ENCODE measurements around the gene SLC43A3.
"Not testable (repeated sequence)": the region's sequence is repeated elsewhere in the genome, so short reads cannot be mapped to it uniquely, and the experiment has no call there.

SLC43A3 gene

DNA sequence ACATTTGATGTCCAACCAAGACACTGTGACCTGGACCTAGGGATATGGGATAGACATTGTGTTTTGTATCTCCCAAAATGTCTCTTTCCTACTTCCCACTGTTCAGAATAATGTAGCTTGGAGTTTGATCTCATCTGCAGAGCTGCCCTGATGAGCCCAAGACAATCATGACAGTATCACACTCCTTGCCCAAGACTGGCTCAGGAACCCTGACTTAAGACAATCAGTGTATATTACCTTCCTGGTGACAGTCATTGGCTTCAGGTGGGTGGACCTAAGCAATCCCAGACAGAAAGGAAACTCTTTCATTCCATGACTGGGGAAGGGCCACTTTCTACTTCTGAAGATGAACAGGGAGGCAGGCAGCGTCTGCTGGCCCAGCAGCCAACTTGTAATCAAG, 19.1 kb upstream of the SLC43A3 start:
- Histone ChIP-seq H3K36me3 (no peaks in the 10 kb centered on the region), H3K27me3 (ENCODE audit: insufficient read depth, low read depth, severe bottlenecking) (peaks cover 17% of the 10 kb centered on the region), H3K9me3 (ENCODE audit: severe bottlenecking) (no peaks in the 10 kb centered on the region), H3K27ac (no peak overlapping the region), H3K4me3 (ENCODE audit: low read depth, low read length) (no peak overlapping the region)
- DNase-seq: no peak
- TF ChIP-seq, protein P1, sequence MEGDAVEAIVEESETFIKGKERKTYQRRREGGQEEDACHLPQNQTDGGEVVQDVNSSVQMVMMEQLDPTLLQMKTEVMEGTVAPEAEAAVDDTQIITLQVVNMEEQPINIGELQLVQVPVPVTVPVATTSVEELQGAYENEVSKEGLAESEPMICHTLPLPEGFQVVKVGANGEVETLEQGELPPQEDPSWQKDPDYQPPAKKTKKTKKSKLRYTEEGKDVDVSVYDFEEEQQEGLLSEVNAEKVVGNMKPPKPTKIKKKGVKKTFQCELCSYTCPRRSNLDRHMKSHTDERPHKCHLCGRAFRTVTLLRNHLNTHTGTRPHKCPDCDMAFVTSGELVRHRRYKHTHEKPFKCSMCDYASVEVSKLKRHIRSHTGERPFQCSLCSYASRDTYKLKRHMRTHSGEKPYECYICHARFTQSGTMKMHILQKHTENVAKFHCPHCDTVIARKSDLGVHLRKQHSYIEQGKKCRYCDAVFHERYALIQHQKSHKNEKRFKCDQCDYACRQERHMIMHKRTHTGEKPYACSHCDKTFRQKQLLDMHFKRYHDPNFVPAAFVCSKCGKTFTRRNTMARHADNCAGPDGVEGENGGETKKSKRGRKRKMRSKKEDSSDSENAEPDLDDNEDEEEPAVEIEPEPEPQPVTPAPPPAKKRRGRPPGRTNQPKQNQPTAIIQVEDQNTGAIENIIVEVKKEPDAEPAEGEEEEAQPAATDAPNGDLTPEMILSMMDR (IDR thresholded peaks at IDR 0.05; ENCODE audit: low read depth, low read length): no peak

DNA sequence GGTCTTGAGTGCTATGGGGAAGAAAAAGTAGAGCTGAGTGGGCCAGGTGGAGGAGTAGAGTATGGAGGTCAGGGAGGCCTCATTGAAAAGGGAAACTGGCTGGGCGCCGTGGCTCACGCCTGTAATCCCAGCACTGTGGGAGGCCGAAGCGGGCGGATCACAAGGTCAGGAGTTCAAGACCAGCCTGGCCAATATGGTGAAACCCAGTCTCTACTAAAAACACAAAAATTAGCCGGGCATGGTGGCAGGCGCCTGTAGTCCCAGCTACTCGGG, 18.1 kb upstream of the SLC43A3 start:
- H3K9me3 ChIP-seq (ENCODE audit: severe bottlenecking); H3K27ac ChIP-seq; DNase-seq; H3K4me3 ChIP-seq (ENCODE audit: low read depth, low read length); H3K36me3 ChIP-seq: not testable (repeated sequence)
- peaks cover 10% of the 10 kb centered on the region for H3K27me3 ChIP-seq (ENCODE audit: insufficient read depth, low read depth, severe bottlenecking)

DNA sequence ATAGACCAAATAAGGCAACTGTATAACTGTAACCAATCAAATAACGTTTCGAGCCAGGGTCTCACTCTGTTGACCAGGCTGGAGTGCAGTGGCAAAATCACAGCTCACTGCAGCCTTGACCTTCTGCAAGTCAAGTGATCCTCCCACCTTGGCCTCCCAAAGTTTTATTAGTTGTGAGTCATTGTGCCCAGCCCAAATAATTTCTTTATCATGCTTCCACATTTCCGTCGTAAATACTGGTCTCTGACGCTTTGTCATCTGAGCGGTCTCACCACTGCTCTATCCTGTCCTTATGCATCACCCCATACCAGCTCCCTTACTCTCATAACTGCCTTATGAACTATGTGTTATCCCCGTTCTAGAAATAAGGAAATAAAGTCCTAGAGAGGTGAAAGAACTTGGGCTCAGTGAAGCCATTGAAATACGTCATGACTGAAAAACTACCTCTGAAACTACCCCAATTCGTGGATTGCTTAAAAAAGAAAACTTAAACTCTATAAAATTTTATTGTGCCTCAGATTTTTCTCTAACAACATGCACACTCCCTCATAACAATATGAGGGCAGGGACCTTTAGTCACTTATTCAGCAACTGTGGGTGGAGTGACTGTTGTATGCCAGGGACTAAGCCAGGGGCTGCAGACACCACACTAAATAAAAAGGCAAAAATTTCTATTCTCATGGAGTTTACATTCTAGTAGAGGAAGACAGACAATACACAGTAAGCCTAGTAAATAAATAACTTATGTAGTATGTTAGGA, 17.6 kb upstream of the SLC43A3 start:
- no peak overlapping the region for H3K4me3 ChIP-seq (ENCODE audit: low read depth, low read length)
- H3K27ac ChIP-seq: no peak overlapping the region
- peaks cover 6% of the 10 kb centered on the region for H3K27me3 ChIP-seq (ENCODE audit: insufficient read depth, low read depth, severe bottlenecking)
- no peak for DNase-seq
- H3K36me3 ChIP-seq: no peaks in the 10 kb centered on the region
- no peaks in the 10 kb centered on the region for H3K9me3 ChIP-seq (ENCODE audit: severe bottlenecking)
- TF ChIP-seq, protein P1 (IDR thresholded peaks at IDR 0.05; ENCODE audit: low read depth, low read length): no peak

DNA sequence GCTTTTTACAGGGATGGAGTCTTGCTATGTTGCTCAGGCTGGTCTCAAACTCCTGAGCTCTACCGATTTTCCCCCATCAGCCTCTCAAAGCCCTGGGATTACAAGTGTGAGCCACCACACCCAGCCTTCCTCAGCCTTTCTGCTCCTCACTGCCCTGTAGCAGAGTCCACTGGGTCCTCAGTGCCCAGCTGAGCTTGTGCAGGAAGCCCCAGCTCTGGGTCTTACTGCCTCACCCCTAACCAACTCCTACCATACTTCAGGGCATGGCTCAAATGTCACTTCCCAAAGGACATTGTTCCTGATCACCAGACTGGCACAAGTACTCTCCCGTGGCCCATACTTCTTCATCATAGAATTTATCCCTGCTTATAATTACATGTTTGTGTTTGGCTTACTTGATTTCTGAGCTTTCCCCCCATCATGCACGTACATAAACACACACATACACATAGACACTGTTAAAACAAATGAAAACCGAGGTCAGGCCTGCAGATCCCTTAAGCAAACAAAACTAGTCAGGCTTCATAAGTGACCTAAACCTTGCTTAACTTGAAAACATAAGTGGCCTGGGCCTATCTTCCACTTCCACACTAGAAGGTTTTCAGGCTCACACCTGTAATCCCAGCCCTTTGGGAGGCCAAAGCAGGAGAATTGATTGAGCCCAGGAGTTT, 14.0 kb upstream of the SLC43A3 start:
- no peak for DNase-seq

DNA sequence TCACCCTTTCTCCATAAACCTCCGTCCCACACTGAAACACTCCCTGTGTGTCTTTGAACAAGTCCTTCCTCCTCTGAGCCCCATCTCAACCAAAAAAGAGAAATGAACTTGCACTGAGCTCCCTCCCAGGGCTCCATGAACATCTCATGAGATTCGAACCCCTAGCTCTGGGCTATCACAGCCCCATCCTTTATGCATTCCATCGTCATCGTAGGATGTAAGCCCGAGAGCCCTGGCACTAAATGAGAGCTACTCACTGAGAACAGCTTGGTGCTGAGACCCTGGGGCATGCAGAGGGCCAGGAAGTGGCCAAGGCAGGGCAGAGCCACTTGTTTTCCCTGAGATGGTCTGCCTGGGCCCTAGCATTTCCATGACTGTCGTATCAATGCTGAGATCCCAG, 12.9 kb upstream of the SLC43A3 start:
- no peak overlapping the region for H3K27ac ChIP-seq
- no peaks in the 10 kb centered on the region for H3K27me3 ChIP-seq (ENCODE audit: insufficient read depth, low read depth, severe bottlenecking)
- no peaks in the 10 kb centered on the region for H3K9me3 ChIP-seq (ENCODE audit: severe bottlenecking)
- TF ChIP-seq, protein P1 (IDR thresholded peaks at IDR 0.05; ENCODE audit: low read depth, low read length): no peak
- no peak for DNase-seq
- H3K4me3 ChIP-seq (ENCODE audit: low read depth, low read length): no peak overlapping the region
- no peaks in the 10 kb centered on the region for H3K36me3 ChIP-seq

More for the DNA sequence above, 14.0 kb upstream of the SLC43A3 start:
- Histone ChIP-seq H3K4me3 (ENCODE audit: low read depth, low read length) (no peak overlapping the region), H3K27me3 (ENCODE audit: insufficient read depth, low read depth, severe bottlenecking) (no peaks in the 10 kb centered on the region), H3K9me3 (ENCODE audit: severe bottlenecking) (no peaks in the 10 kb centered on the region), H3K27ac (no peak overlapping the region), H3K36me3 (no peaks in the 10 kb centered on the region)
- TF ChIP-seq, protein P1 (IDR thresholded peaks at IDR 0.05; ENCODE audit: low read depth, low read length): no peak

DNA sequence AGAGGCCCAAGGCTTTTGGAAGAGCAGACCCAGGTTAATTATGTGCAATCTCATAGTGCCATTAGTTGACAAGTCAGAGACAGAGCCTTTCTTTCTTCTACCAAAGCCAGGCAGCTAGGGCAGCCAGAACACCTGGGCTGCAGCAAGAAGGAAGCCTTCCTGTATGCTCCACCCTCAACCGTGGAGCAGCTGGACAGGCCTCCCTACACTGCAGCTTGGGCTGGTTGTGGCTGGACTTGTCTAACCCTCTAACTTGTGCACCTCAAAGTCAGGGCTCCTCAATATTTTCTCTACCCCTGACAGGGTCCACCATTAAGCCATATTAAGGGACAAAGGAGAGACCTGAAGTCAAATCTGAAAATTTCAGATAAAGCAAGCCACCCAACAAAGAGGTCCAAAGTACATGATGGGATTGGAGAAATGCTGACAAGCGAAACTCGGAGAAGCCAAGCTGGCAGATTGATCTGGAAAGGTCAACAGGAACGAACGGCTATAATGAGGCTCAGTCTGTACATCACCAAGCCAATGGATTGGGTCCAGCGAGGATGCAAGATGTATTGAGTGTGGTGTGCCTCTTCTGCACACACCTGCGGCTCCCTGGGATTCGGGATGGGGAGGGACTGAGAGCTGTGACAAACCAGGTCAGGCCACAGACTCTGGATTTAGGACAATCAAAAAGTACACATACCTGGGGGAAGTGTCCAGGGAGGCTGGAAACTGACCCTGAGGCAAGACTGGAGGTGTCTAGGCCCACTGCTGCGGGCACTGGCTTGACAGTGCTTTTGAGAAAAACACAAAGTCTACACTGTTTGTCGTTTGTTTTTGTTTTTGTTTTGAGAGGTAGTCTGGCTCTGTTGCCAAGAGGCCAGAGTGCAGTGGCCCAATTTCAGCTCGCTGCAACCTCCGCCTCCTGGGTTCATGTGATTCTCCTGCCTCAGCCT, 11.7 kb upstream of the SLC43A3 start:
- Histone ChIP-seq H3K27ac (no peak overlapping the region), H3K9me3 (ENCODE audit: severe bottlenecking) (no peaks in the 10 kb centered on the region), H3K27me3 (ENCODE audit: insufficient read depth, low read depth, severe bottlenecking) (no peaks in the 10 kb centered on the region), H3K36me3 (no peaks in the 10 kb centered on the region), H3K4me3 (ENCODE audit: low read depth, low read length) (no peak overlapping the region)
- DNase-seq: no peak
- TF ChIP-seq, protein P1 (IDR thresholded peaks at IDR 0.05; ENCODE audit: low read depth, low read length): no peak
